Colonic mucosa (tissue), 4 donors: ENCODE data around the gene CLK4. TPM values are rescaled to one million over a fixed set of nuclear protein-coding genes. Genes with fewer than 3 reads are reported as not detected.

ENCODE experiments used
- DNase-seq: peaks from one replicate; pipeline ENCODE4 v3.0.0-alpha.2; 2020
- H3K27ac ChIP-seq: fragments of 200-600 bp; one replicate; pipeline ENCODE4 v1.8.0; 2021
- H3K27me3 ChIP-seq: fragments of 200-600 bp; one replicate; pipeline ENCODE4 v1.8.0; 2021
- H3K36me3 ChIP-seq: fragments of 200-600 bp; one replicate; pipeline ENCODE4 v1.8.0; 2021
- H3K4me1 ChIP-seq: fragments of 200-600 bp; one replicate; pipeline ENCODE4 v1.8.0; 2021; ENCODE audit warnings: mild to moderate bottlenecking
- H3K4me3 ChIP-seq: fragments of 200-600 bp; one replicate; pipeline ENCODE4 v1.8.0; 2021
- H3K9ac ChIP-seq, 2 donors: one replicate each; pipeline ENCODE4 v1.7.0; 2013; ENCODE audit warnings: control low read depth in 2 of 2, low read depth in 2 of 2, low read length in 2 of 2
- H3K9me3 ChIP-seq: fragments of 200-600 bp; one replicate; pipeline ENCODE4 v1.8.0; 2021
- CTCF ChIP-seq: fragments of 200-600 bp; IDR thresholded peaks from one replicate; pipeline ENCODE4 v1.8.0; 2022; ENCODE audit warnings: antibody characterized with exemption, mild to moderate bottlenecking
- intact Hi-C: fragments of 100-400 bp; cut with DNase I; formaldehyde crosslinking; loops from one replicate; pipeline ENCODE4 v1.14.1; 2022
- total RNA-seq, 2 donors: library from RNA; stranded (reverse); fragmentation: NEBNext Ultra II Directional in 1 of 2; extraction: Animal tissue kit (Norgen Biotek cat#: 25700) in 1 of 2; gene quantifications; one replicate each; pipeline ENCODE4 v1.2.1, GENCODE V29; 2021
- donor health status: healthy.
- donor health status: DM: no; HTN: no; CAD: no.
- donor health status: DM: no; HTN: no; CAD: no.

CLK4 gene
- total RNA-seq, 2 donors from 2014 or later = 13.8 to 15.0 TPM

- no peaks in the 10 kb centered on the region for H3K4me1 ChIP-seq
- H3K36me3 ChIP-seq = no peaks in the 10 kb centered on the region
- no peak for DNase-seq
- TF ChIP-seq CTCF = no peak
- no peak overlapping the region for H3K9ac ChIP-seq
- no peak overlapping the region for H3K4me3 ChIP-seq
- no peaks in the 10 kb centered on the region for H3K27me3 ChIP-seq
- intact Hi-C loops = no loop called here
- no peak overlapping the region for H3K27ac ChIP-seq
- no peaks in the 10 kb centered on the region for H3K9me3 ChIP-seq
Measured at GRCh38 chr5:178637356-178638074, 10.7 kb upstream of the CLK4 start.

GRCh38 chr5:178632285-178632684 lies 5.4 kb upstream of the CLK4 start:
- intact Hi-C loops = no loop called here
- Histone ChIP-seq H3K27ac (no peak overlapping the region), H3K9ac (no peak overlapping the region), H3K27me3 (no peaks in the 10 kb centered on the region), H3K4me3 (no peak overlapping the region), H3K36me3 (no peaks in the 10 kb centered on the region), H3K9me3 (no peaks in the 10 kb centered on the region), H3K4me1 (no peaks in the 10 kb centered on the region)
- TF ChIP-seq CTCF = no peak
- no peak for DNase-seq

- TF ChIP-seq CTCF = no peak
- H3K27ac ChIP-seq = no peak overlapping the region
- H3K9me3 ChIP-seq = no peaks in the 10 kb centered on the region
- no peaks in the 10 kb centered on the region for H3K27me3 ChIP-seq
- no peak for DNase-seq
- H3K36me3 ChIP-seq = no peaks in the 10 kb centered on the region
- no peak overlapping the region for H3K4me3 ChIP-seq
- intact Hi-C loops = no loop called here
- no peak overlapping the region for H3K9ac ChIP-seq
- H3K4me1 ChIP-seq = no peaks in the 10 kb centered on the region
Measured at GRCh38 chr5:178630951-178631350, 4.1 kb upstream of the CLK4 start.

- TF ChIP-seq CTCF = no peak
- DNase-seq = no peak
- H3K27me3 ChIP-seq = no peaks in the 10 kb centered on the region
- no peak overlapping the region for H3K9ac ChIP-seq
- H3K4me1 ChIP-seq = no peaks in the 10 kb centered on the region
- H3K27ac ChIP-seq = no peak overlapping the region
- no peaks in the 10 kb centered on the region for H3K9me3 ChIP-seq
- H3K4me3 ChIP-seq = no peak overlapping the region
- intact Hi-C loops = no loop called here
- H3K36me3 ChIP-seq = no peaks in the 10 kb centered on the region
Measured at GRCh38 chr5:178630475-178630930, 3.7 kb upstream of the CLK4 start.

- Histone ChIP-seq H3K4me3 (peak overlapping the region; percentile 74), H3K27me3 (no peaks in the 10 kb centered on the region), H3K4me1 (peaks cover 5% of the 10 kb centered on the region), H3K9me3 (no peaks in the 10 kb centered on the region), H3K36me3 (no peaks in the 10 kb centered on the region), H3K27ac (peak overlapping the region; percentile 89), H3K9ac (no peak overlapping the region)
- DNase-seq = no peak
- intact Hi-C loops = no loop called here
- no peak for TF ChIP-seq CTCF
Measured at GRCh38 chr5:178627259-178627598, 379 bp upstream of the CLK4 start.
